HG02943 (cell line): Measurements from ENCODE around the gene GTPBP1.

Source experiments
- ATAC-seq: cut with Tn5 transposase; IDR thresholded peaks from one replicate; pipeline ENCODE4 v1.9.1; 2021; ENCODE audit warnings: mild to moderate bottlenecking, low read depth, moderate library complexity; ENCODE audit not compliant: unreplicated experiment

The GTPBP1 gene

GRCh38 chr22:38724926-38725571 lies 19.3 kb downstream of the GTPBP1 start:
- no peak for ATAC-seq

GRCh38 chr22:38725900-38726655 lies 20.3 kb downstream of the GTPBP1 start:
- no peak for ATAC-seq

GRCh38 chr22:38727123-38727522 lies 21.4 kb downstream of the GTPBP1 start:
- no peak for ATAC-seq

GRCh38 chr22:38727530-38728451 lies 22.0 kb downstream of the GTPBP1 start:
- ATAC-seq: no peak

- ATAC-seq: no peak
Observed at GRCh38 chr22:38728871-38729796, 23.4 kb downstream of the GTPBP1 start.

GRCh38 chr22:38729946-38730345 lies 24.2 kb downstream of the GTPBP1 start:
- no peak for ATAC-seq

- ATAC-seq: no peak
Observed at GRCh38 chr22:38730411-38730871, 24.7 kb downstream of the GTPBP1 start.

- ATAC-seq: no peak
Observed at GRCh38 chr22:38731703-38732161, 26.0 kb downstream of the GTPBP1 start.

GRCh38 chr22:38732251-38732815 lies 26.6 kb downstream of the GTPBP1 start:
- ATAC-seq: no peak

- ATAC-seq: no peak
Observed at GRCh38 chr22:38733329-38733723, 27.6 kb downstream of the GTPBP1 start.

- no peak for ATAC-seq
Observed at GRCh38 chr22:38733724-38734381, 28.1 kb downstream of the GTPBP1 start.

GRCh38 chr22:38734421-38735100 lies 28.8 kb downstream of the GTPBP1 start:
- ATAC-seq: no peak

GRCh38 chr22:38735126-38735464 lies 29.4 kb downstream of the GTPBP1 start:
- no peak for ATAC-seq

- ATAC-seq: no peak
Observed at GRCh38 chr22:38735465-38736256, 29.9 kb downstream of the GTPBP1 start.

GRCh38 chr22:38736257-38736570 lies 30.5 kb downstream of the GTPBP1 start:
- ATAC-seq: no peak

- ATAC-seq: no peak
Observed at GRCh38 chr22:38737302-38738060, 31.7 kb downstream of the GTPBP1 start.

- no peak for ATAC-seq
Observed at GRCh38 chr22:38738475-38739070, 32.8 kb downstream of the GTPBP1 start.
